Fibroblast of pulmonary artery (primary cell): Measurements from ENCODE around the gene WDR36.

Experiments
- DNase-seq: peaks from one replicate; pipeline ENCODE4 v3.0.0-alpha.2; 2010; ENCODE audit warnings: low read depth
- H3K4me3 ChIP-seq: replicated peaks from 2 replicates; pipeline ENCODE4 v1.5.1; 2011; ENCODE audit warnings: low read depth, mild to moderate bottlenecking, control low read depth, low read length, moderate library complexity
- CTCF ChIP-seq: IDR thresholded peaks from 2 replicates; pipeline ENCODE4 v1.5.1; 2011; ENCODE audit warnings: mild to moderate bottlenecking, control low read depth, low read length, inconsistent platforms; ENCODE audit errors: missing control alignments

The WDR36 gene

GRCh38 chr5:111092062-111092853, at the start of gene WDR36:
WDR36 (plus strand) TSS chr5:111092348; CDS start chr5:111092457, 109 bp downstream.
- TF ChIP-seq CTCF = no peak
- peak; percentile 96 for DNase-seq
- peak within 1 kb of the TSS; percentile 95 for H3K4me3 ChIP-seq

- DNase-seq = peak; percentile 14
These were observed 48.2 kb upstream of the WDR36 start for GRCh38 chr5:111043712-111044506.

GRCh38 chr5:111058064-111058463, 34.1 kb upstream of the WDR36 start:
- no peak for DNase-seq
- TF ChIP-seq CTCF = no peak
- no peak overlapping the region for H3K4me3 ChIP-seq

More at GRCh38 chr5:111043712-111044506, 48.2 kb upstream of the WDR36 start:
- no peak overlapping the region for H3K4me3 ChIP-seq
- no peak for TF ChIP-seq CTCF

GRCh38 chr5:111060169-111060568, 32.0 kb upstream of the WDR36 start:
- no peak for DNase-seq
- no peak overlapping the region for H3K4me3 ChIP-seq
- TF ChIP-seq CTCF = no peak

- no peak overlapping the region for H3K4me3 ChIP-seq
- TF ChIP-seq CTCF = no peak
- no peak for DNase-seq
These were observed 30.5 kb upstream of the WDR36 start for GRCh38 chr5:111061618-111062017.

- TF ChIP-seq CTCF = peak; percentile 48
- DNase-seq = no peak
- H3K4me3 ChIP-seq = no peak overlapping the region
These were observed 28.3 kb upstream of the WDR36 start for GRCh38 chr5:111063709-111064322.
